Choroid plexus epithelial cell (primary cell): Measurements from ENCODE around the gene CHMP2A.
A peak's percentile ranks its signal among the peaks of the same experiment; 100 is the strongest.
"Not testable (repeated sequence)": the region's sequence is repeated elsewhere in the genome, so short reads cannot be mapped to it uniquely, and the experiment has no call there.

Source experiments
- DNase-seq: peaks from one replicate; pipeline ENCODE4 v3.0.0-alpha.2; 2010; ENCODE audit warnings: low read depth
- H3K4me3 ChIP-seq: 2 replicates; pipeline ENCODE4 v1.5.1; 2011; ENCODE audit warnings: low read depth, mild to moderate bottlenecking, control low read depth, low read length, moderate library complexity
- CTCF ChIP-seq: conservative IDR thresholded peaks from 2 replicates; pipeline ENCODE4 v1.5.1; 2011; ENCODE audit warnings: low read depth, mild to moderate bottlenecking, control low read depth, inconsistent platforms, low read length, moderate library complexity

Gene CHMP2A

GRCh38 chr19:58547323-58548312 lies 7.3 kb downstream of the CHMP2A start:
- DNase-seq = no peak
- H3K4me3 ChIP-seq = no peak overlapping the region
- TF ChIP-seq CTCF = no peak

GRCh38 chr19:58546019-58546530 lies 8.8 kb downstream of the CHMP2A start:
- TF ChIP-seq CTCF = no peak
- no peak for DNase-seq
- peak overlapping the region; percentile 85 for H3K4me3 ChIP-seq

- no peak for DNase-seq
- H3K4me3 ChIP-seq = peak overlapping the region; percentile 85
- TF ChIP-seq CTCF = no peak
Observed at GRCh38 chr19:58545286-58546018, 9.5 kb downstream of the CHMP2A start.

- peak; percentile 62 for DNase-seq
- H3K4me3 ChIP-seq = peak overlapping the region; percentile 85
- TF ChIP-seq CTCF = no peak
Observed at GRCh38 chr19:58544591-58545285, 10.2 kb downstream of the CHMP2A start.

GRCh38 chr19:58543826-58544590 lies 10.9 kb downstream of the CHMP2A start, which contains the start of gene TRIM28:
Gene TRIM28, plus strand, starts transcription at chr19:58544064. Its CDS starts 694 bp downstream, at chr19:58544758.
- peak; percentile 99 for DNase-seq
- peak within 1 kb of the TSS; percentile 85 for H3K4me3 ChIP-seq
- no peak for TF ChIP-seq CTCF

GRCh38 chr19:58542641-58543372 lies 12.1 kb downstream of the CHMP2A start:
- H3K4me3 ChIP-seq, DNase-seq: not testable (repeated sequence)

- DNase-seq, H3K4me3 ChIP-seq: not testable (repeated sequence)
Observed at GRCh38 chr19:58539169-58539559, 15.7 kb downstream of the CHMP2A start.
